GM12873 (cell line): Measurements from ENCODE around the gene LRFN4.

Experiments used
- CTCF ChIP-seq: IDR thresholded peaks from 2 replicates; pipeline ENCODE4 v1.5.1; 2012; ENCODE audit warnings: low read depth, mild to moderate bottlenecking, moderate library complexity, low read length, control low read depth; ENCODE audit not compliant: insufficient read depth; ENCODE audit errors: missing control alignments

The LRFN4 gene

GRCh38 chr11:66856496-66857233, at the start of gene LRFN4:
Gene LRFN4 (plus strand): TSS chr11:66857064. CDS start chr11:66857745, 681 bp downstream.
- no peak for TF ChIP-seq CTCF

GRCh38 chr11:66809592-66809991, 47.3 kb upstream of the LRFN4 start:
- no peak for TF ChIP-seq CTCF

GRCh38 chr11:66810576-66811185, 46.2 kb upstream of the LRFN4 start:
- no peak for TF ChIP-seq CTCF

GRCh38 chr11:66814678-66815077, 42.2 kb upstream of the LRFN4 start:
- no peak for TF ChIP-seq CTCF

GRCh38 chr11:66815646-66816045, 41.2 kb upstream of the LRFN4 start:
- no peak for TF ChIP-seq CTCF

GRCh38 chr11:66818231-66818955, 38.5 kb upstream of the LRFN4 start:
- no peak for TF ChIP-seq CTCF

GRCh38 chr11:66820381-66820780, 36.5 kb upstream of the LRFN4 start:
- TF ChIP-seq CTCF: no peak
